Measurements from ENCODE around the gene NEK8.
"Not testable (repeated sequence)": the region's sequence is repeated elsewhere in the genome, so short reads cannot be mapped to it uniquely, and the experiment has no call there.

The NEK8 gene

DNA sequence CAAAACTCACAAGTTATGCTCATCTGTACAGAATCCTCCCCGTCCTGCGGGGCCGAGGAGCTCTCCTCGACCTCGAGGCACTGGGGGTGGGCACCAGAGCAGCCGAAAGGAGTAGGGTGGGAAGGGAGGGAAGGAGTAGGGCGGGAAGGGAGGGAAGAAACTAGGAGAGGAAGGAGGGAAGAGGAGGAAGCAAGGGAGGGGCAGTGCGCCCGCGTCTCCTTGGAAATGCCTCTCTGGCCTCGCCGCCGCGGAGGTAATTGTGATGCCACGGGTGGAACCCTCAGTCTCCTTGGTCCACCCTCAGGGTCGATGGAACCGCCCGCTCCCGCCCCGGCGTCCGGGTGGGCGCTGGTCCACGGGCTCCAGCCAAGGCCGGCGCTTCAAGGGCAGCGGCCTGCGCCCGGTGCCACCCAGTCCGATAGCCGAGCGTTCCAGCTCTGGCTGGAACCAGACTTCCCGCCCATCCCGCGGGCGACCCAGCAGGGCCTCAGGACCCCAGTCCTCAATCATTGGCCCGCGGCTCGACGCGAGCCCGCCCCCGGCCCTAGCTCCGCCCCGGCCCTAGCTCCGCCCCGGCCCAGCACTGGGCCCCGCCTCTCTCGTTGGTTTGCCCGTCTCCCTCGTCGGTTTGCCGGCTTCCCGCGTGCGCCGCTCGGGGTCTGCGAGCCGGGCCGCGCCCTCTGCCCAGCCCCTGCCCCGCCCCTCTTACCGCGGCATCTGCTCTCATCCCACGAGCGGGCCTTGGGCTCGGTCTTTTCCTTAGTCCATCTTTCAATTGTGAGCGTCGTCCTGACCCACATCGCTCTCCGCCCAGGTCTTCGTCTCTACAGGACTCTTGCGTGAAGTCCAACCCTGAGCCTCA is 17.5 kb upstream of the NEK8 start:
- peak; percentile 91 for DNase-seq

DNA sequence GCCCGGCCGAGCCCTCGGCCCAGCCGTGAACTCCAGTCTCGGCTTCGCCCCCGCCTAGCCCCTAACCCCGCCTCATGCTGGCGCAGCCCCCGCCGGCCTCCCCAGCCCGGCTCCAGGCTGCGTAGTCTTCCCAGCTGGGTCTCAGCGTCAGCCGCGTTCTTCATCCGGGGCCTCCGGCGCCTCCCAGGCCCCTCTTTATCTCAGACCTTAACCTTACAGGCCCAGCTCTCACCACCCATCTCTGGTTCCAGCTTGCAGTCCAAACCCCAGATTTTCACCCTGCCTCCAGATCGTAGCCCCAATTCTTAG is 16.9 kb upstream of the NEK8 start, which contains the start of gene PROCA1:
Gene PROCA1, minus strand, starts transcription at position 166 of the 309 bp plus-strand sequence. CDS start 228 bp downstream, outside the sequence.
- DNase-seq = no peak

DNA sequence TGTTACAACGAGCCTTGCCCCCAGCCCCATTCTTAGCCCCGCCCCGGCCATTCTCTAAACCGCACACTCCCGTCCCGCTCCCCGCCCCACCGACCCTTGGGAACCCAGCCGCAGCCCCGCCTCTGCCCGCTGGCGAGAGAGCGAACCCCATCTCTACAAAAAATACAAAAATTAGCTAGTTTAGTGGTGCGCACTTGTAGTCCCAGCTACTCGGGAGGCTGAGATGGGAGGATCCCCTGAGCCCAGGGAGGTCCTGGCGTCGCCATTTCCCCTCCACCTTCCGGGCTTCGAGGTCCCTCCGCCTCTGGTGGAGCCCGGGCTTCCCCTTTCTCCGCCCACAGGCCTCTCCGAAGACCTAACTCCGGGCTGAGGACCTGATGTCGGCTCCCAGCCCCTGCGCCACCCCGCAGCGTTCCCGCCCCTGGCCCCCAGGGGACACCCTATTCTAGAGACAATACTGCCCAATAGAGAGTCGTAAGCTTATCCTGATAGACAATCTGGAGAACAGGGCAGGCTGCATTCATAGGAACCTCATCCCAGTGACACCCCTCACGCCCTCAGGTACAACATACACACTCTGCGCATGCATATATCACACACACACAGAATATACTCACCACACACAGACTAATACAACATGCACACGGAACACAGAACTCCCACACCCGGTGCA is 16.4 kb upstream of the NEK8 start:
- DNase-seq = no peak

DNA sequence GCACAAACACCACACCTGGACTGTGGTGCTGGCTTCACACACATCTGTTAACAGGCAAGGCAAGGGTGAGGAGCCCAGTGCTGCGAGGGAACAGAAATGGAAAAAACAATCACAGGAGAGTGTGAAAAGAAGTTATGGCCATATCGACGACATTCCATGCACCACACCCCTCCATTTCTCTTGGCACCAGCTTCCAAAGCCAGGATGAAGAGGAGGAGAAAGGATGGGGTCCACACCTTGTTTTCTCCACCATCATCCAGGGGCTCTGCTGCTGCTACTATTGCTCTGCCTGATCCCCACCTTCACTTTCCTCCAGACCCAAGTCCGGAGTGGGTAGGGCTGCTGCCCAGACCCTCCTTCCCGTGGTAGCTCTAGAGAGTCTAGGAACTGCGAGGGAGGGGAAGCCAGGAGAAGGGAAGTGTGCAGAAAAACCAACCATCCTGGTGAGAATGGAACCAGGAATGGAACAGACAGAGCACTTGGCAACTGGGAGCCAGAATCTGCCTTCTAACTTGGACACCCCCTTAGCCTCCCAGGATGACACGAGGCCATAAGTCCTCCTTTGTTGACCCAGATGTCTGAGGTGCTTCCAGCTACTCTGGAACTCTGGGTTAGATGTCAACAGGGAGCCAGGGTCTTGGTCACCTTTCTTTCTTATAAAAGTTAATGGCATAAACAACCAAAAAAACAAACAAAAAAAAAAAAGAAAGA is 15.7 kb upstream of the NEK8 start:
- DNase-seq = no peak

DNA sequence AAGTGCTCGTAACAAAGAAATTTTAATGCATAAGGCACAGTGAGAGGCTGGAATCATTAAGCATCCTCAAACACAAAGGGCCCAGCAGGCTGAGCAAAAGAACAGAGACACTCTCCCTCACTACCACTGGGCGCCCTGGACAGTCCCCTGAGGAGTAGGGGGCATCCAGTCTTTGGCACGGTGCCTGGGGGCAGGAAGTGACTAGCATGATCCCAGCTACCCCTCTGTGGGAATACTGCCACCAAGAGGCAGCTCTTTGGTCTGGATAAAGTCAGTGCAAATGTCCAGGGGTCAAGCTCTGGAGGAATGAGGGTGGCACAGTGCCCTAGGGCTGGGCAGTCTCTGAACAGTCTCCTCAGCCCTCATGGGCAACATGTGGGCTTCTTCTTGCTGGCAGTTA is 14.3 kb upstream of the NEK8 start:
- DNase-seq = no peak

DNA sequence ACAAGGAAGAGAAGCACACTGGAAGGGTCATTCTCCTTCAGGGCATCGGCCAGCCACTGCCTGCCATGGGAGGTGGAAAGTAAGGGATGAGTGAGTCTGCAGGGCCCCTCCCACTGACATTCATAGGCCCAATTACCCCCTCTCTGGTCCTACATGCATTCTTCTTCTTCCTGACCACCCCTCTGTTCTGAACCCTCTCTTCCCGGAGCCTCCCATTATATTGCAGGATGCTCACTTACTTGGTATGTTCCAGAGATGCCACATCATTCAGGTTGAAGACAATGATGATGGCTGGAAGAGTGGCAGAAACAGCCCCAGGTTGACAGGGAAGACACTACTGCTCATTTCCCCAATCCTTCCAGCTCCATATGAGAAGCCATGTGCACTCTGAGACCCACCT is 13.4 kb upstream of the NEK8 start:
- DNase-seq = no peak

DNA sequence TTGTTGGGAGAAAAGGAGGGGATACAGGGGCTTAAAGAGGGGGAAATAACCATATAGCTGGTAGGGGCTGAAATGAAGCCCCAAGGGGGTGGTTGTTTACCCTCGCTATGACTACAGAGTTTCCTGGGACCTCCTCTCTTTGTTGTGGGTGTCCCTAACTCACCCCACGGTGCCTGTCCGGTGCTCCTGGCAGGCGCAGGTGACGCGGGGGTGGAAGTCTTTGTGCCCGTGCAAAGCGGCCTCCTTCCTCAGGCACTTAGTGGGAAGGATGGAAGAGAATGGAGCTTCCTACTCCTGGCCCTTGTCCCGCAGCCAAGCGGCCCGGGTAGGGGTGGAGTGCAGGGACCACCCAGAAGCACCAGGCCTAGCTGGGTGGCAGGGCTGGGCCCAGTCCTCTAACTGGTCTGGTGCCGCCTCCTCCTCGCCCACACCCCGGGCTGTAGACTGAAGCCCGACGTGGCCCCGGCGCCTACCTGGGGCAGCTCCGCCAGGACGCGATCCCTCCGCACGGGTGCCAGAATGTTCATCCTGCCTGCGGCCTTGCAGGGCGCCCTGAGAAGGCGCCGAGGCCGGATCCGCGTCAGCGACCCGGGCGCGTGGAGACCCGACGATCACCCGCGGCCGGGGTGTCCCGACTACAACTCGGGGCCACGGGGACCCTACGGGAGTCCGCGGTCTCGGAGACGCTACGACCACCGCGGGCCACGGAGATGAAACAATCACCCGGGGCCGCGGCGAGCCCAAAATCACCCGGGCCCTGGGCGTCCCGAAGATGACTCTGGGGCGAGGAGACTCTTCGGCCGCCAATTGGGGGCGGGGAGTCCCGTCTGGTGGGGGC is 11.6 kb upstream of the NEK8 start:
- DNase-seq = no peak

DNA sequence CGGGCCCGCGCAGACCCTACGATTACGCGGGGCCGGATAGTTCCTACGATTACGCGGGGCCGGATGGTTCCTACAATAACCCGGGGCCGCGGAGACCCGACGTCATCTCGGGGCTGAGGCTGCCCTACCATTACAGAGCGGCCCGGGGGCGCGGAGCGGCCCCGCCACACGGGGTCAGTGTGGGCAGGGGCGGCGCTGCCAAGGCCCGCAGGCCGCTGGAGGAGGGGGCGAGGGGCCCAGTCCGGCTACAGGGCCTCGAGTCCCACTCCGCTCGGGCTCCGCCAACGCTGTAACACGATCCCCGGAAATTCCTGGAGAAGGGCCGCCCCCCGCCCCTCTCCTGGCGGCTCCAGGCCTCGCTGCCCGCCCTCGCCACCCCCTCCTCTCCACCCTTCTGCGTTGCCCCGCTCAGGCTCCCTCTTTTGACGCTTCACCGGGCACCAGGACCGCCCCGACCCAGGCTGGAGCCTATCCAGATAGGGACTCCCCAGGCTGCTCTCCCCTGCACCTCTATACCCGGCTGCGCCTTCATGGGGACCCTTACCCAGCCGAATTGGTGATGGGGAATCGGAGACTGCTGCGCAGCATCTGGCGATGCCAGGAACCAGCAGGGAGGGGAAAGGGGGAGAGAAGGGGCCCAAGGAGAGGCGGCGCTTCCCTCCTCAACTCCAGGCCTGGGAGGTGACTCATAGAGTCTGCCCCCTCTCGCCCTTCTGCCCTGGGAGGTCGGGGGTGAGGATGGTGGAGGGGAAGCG is 10.8 kb upstream of the NEK8 start, which contains the start of gene RAB34:
Gene RAB34, minus strand, starts transcription at position 291 of the 755 bp plus-strand sequence. CDS start 602 bp downstream, outside the sequence.
- DNase-seq = peak; percentile 81

DNA sequence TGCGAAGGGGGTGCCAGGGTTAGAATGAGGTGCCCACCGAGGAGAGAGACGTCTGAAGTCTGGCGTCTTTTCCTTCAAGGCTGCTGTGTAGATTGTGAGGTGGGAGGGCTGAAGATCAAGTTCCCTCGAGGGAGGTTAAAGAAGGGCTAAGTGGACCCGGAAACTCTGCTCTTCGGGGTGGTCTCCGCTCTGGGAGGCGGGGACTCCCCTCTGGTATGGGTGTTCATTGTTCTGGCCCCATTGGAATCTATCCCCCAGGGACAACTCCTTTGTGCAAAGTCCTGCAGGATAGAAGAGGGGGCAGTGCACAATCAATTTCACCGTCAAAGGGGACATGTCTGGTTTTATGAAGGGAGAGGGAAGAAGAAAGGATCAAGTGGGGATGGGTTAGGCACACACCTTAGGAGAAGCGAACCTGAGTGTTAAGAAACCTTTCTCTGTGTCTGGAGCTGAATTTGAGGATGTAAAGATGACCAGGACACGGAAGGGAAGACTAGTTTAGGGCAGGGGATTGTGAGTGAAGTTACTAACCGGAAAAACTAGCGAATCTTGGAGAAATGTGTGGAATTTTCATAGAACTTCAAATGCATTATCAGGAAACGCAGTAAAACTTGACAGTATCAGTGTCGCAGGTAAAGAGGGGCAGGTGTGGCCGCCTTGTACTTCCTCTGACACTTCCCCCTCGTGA is 10.1 kb upstream of the NEK8 start:
- DNase-seq = no peak

DNA sequence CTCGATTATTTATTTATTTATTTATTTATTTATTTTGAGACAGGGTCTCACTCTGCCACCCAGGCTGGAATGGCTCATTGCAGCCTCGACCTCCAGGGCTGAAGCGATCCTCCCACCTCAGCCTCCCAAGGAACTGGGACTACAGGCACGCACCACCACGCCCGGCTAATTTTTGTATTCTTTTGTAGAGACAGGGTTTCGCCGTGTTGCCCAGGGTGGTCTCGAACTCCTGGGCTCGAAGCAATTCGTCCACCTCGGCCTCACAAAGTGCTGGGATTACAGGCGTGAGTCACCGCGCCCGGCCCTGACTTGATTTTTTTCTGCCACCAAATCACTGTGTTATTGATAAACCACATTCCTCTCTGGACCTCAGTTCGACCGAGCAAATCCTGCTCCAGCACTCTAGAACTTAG is 9.6 kb upstream of the NEK8 start:
- no peak for DNase-seq

DNA sequence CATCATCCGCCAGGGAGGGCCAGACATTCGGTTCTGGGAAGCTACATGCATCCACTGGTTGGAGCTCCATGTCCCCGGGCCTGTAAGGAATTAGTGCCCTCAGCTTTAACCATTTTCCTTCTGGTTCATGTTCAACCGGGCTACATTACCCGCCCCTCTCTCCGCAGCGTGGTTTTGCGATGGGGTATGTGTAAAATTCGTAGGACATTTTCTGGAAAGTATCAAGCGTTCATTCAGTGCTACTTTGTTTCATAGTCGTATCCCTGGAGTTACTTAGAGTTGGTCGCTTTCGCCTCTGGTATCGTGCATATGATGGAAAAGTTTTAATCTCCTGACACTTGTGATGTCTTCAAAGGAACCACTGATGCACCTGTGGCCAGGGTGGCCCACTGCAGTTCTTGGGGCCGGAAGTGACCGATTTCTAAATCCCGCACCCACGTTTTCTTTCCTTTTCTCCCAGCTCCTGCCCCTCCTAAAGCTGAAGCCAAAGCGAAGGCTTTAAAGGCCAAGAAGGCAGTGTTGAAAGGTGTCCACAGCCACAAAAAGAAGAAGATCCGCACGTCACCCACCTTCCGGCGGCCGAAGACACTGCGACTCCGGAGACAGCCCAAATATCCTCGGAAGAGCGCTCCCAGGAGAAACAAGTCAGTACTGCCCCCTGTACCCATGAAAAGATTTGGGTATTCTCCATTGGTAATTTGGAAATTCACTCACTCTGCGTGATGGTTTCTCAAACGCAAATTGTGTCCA is 8.2 kb upstream of the NEK8 start:
- DNase-seq = no peak

DNA sequence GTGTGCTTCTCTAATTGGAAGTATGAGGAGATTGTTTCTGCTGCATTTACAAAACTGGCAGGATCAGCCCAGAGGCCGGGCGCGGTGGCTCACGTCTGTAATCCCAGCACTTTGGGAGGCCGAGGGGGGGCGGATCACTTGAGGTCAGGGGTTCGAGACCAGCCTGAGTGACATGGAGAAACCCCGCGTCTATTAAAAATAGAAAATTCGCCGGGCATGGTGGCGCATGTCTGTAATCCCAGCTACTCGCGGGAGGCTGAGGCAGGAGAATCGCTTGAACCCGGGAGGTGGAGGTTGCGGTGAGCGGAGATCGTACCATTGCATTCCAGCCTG is 7.6 kb upstream of the NEK8 start:
- not testable (repeated sequence) for DNase-seq

DNA sequence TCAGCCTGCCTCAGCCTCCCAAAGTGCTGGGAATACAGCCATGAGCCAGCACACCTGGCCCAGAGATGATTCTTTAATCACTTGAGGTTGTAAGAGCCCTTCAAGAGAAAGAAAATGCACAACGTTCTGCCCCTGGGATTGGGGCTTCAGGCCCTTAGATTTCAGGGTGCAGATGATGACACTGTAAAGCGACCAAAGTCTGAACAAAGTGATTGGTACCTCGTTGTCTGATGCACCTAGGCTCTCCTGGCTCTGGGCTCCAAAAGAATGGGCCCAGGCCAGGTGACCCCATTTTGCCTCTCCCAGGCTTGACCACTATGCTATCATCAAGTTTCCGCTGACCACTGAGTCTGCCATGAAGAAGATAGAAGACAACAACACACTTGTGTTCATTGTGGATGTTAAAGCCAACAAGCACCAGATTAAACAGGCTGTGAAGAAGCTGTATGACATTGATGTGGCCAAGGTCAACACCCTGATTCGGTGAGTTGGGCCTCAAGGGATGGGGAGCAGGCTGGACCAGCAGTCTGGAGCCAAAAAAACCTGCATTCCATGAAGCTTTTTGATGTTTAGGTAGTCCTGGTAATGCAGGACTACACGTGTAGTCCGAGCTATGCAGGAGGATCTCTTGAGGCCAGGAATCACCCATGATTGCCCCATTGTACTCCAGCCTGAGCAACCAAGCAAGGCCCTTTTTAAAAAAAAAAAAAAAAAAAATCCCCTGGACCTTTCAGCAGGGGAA is 6.0 kb upstream of the NEK8 start:
- DNase-seq = no peak

DNA sequence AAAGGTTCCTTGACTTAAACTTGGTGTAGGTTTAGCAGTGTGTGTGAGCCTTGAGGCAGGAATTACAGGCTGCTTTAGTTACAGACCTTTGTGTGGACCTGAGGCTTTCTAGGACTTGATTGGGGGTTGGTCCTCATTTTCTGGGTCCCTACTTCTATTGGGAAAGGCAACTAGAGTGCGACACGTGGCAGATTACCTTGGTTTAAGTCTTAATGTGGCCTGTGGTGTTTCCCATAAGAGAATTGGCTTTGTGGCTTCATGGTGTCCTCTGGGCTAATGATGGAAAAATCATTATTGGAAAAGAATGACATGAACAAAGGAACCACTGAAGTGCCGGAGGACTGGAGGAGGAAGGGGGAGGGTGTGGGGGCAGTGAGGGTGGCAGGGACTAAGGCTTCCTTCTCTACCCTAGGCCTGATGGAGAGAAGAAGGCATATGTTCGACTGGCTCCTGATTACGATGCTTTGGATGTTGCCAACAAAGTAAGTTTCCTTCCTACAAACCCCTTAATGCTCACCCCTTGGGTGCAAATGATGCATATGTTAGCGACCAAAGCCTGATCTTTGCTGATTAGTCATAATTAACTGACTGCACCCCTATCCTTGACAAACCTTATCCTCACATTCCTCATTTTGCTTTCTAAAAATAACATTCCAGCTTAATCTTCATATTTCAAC is 5.3 kb upstream of the NEK8 start:
- DNase-seq = no peak

DNA sequence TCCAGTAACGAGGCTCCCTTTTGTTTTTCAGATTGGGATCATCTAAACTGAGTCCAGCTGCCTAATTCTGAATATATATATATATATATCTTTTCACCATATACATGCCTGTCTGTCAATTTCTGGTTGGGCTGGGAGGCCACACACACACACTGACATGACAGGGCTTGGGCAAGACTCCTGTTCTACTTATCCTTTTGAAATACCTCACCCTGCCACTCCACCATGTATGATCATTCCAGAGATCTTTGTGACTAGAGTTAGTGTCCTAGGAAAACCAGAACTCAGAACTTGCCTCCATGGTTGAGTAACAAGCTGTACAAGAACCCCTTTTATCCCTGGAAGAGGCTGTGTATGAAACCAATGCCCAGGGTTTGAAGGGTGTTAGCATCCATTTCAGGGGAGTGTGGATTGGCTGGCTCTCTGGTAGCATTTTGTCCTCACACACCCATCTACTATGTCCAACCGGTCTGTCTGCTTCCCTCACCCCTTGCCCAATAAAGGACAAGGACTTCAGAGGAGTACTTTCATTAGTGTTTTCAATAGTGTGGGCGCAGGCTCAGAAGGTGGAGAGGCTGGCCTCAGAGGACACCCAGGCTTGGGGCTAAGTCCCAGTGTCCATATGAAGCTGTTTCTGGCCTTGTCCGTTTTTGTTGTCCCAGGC is 4.6 kb upstream of the NEK8 start:
- DNase-seq = not testable (repeated sequence)

DNA sequence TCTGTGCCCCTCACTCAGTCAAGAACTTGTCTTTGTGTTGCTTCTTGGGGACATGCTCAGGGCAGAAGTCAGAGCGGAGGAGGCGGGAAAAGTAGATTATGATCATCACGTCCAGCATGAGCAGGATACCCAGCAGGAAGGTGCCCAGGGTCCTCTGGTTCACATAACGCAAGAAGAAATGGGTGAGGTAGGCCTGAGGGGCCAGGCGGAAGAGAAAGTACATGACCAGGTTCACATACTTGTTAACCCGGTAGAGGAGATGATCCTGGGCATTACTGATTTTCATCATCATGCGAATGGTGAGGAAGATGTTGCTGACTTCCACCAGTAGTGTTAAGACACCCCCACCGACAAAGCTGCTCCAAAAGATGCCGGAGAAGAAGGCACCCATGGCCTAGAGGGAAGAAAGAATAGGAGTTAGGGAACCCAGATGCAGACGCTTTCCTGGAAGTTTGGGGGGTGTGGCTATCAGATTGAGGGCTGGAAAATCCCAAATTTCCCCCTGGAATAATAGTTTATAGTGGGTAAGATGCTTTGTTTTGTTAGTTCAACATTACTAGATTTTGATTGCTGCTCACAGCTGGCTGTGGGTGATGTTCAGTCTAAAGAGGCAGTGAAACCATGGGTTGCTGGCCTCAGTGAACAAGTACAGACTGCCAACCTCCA is 4.0 kb upstream of the NEK8 start:
- no peak for DNase-seq

DNA sequence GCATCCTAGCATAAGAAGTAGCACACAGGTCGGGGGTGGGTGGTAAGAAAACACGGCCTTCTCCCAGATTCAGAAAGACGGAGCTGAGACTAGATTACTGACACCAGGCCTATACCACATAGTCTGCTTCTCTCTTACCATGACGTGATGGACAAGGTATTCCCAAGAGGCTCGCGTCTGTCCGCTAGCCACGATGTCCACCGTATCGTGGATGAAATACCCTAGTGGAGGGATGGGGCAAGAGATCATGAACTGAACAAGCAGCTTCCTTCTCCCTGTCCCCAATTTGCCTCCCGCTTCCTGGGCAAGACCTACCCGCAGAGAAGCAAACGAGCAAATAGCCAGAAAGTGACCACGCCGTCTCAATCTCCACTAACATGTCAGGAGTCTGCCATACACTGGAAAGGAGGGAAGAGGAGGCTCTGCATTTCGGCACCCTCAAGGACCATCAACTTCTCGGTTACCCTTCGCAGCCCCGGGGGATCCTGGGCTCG is 3.4 kb upstream of the NEK8 start:
- DNase-seq = peak; percentile 48

DNA sequence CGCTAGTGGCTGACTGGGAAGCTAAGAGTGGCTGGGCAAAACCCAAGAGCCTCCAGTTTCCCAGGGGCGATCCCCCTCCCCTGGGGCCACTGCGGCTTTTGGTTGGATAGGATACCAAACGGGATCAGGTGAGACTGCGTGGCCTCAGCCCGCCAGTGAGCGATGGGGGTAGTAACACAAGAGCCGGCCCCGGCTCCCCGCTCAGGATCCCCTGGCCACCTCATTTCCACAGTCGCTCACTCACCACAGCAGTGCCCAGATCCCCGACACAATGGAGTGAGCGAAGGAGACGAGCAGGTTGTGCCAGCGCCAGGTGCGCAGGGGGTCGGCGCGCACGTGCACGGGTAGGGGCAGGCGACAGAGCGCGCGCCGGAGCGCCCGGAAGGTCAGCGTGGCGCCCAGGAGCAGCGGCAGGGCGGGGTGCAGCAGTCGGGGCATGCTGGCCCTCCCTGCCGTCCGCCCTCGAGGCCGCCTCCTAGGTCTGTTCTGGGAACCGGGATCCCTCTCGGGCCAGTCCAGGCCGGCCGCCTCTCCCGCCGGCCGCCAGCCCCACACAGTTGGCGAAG is 2.8 kb upstream of the NEK8 start:
- peak; percentile 89 for DNase-seq

Measured in NCI-H146 (cell line).